WERI-Rb-1 (cell line): Measurements from ENCODE around the gene HOXA2.

Experiments used
- DNase-seq: peaks from one replicate; pipeline ENCODE4 v3.0.0-alpha.2; 2020
- H3K27ac ChIP-seq: fragments of 250-450 bp; sonication (Bioruptor Pico); 2 replicates; pipeline ENCODE4 v1.5.1; 2020; ENCODE audit warnings: mild to moderate bottlenecking, moderate library complexity
- H3K27me3 ChIP-seq: fragments of 250-450 bp; sonication (Bioruptor Pico); 2 replicates; pipeline ENCODE4 v1.5.1; 2021; ENCODE audit warnings: mild to moderate bottlenecking, low read depth, moderate library complexity; ENCODE audit not compliant: insufficient read depth, severe bottlenecking
- H3K36me3 ChIP-seq: fragments of 250-450 bp; sonication (Bioruptor Pico); 2 replicates; pipeline ENCODE4 v1.5.1; 2020; ENCODE audit warnings: mild to moderate bottlenecking, moderate library complexity
- H3K4me3 ChIP-seq: 2 replicates; pipeline ENCODE4 v1.5.1; 2011; ENCODE audit warnings: low read depth, mild to moderate bottlenecking, control low read depth, low read length
- H3K9me3 ChIP-seq: fragments of 250-450 bp; sonication (Bioruptor Pico); 2 replicates; pipeline ENCODE4 v1.5.1; 2021; ENCODE audit warnings: mild to moderate bottlenecking, moderate library complexity; ENCODE audit not compliant: severe bottlenecking
- TF ChIP-seq, protein P1 (sequence below): IDR thresholded peaks from 2 replicates; pipeline ENCODE4 v1.5.1; 2011; ENCODE audit warnings: low read depth, mild to moderate bottlenecking, control low read depth, inconsistent platforms, low read length

HOXA2 gene

DNA sequence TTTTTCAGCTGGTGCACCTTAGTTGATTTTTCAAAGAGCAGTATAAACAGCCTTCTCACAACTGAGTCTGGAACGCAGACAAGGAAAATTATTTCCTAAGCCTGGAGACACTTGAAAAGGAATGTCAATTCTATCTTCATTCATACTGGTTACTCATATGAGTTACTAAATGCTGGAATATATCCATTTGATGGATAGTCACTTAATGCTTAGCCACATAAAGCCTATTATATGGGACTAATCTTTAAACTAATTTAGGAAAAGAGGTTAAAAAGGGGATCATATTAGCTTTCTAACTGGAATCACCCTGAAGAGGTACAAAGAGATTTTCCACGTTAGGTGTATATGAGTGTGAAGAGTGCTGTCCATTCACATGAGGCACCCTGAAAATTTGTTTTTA is 29.7 kb upstream of the HOXA2 start:
- H3K9me3 ChIP-seq, result no peaks in the 10 kb centered on the region
- DNase-seq, result no peak
- H3K27ac ChIP-seq, result no peak overlapping the region
- TF ChIP-seq, protein P1, sequence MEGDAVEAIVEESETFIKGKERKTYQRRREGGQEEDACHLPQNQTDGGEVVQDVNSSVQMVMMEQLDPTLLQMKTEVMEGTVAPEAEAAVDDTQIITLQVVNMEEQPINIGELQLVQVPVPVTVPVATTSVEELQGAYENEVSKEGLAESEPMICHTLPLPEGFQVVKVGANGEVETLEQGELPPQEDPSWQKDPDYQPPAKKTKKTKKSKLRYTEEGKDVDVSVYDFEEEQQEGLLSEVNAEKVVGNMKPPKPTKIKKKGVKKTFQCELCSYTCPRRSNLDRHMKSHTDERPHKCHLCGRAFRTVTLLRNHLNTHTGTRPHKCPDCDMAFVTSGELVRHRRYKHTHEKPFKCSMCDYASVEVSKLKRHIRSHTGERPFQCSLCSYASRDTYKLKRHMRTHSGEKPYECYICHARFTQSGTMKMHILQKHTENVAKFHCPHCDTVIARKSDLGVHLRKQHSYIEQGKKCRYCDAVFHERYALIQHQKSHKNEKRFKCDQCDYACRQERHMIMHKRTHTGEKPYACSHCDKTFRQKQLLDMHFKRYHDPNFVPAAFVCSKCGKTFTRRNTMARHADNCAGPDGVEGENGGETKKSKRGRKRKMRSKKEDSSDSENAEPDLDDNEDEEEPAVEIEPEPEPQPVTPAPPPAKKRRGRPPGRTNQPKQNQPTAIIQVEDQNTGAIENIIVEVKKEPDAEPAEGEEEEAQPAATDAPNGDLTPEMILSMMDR, result no peak
- H3K27me3 ChIP-seq, result peaks cover 47% of the 10 kb centered on the region
- H3K36me3 ChIP-seq, result no peaks in the 10 kb centered on the region
- H3K4me3 ChIP-seq, result no peak overlapping the region

DNA sequence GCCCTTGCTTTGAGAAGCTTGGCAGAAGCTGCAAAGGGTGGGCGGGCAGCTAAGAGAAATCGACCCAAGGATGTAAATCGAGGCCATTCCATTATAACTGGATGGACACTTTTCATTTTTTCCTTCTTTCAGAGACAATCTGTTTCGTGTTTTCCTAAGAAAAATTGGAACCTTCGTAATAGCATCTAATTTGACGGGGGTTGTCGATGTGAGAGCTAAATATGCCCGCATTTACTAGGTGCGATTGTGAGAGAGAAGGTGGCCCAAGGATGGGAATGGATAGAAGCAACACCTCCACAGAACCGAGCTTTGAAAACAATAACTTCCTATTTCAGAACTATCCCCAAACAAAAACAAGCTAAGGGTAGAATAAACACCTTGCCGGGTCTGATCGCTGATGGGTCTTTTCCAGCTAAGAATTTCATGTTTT is 28.9 kb upstream of the HOXA2 start:
- Histone ChIP-seq H3K9me3 (no peaks in the 10 kb centered on the region), H3K27ac (peak overlapping the region; percentile 67), H3K4me3 (peak overlapping the region; percentile 46), H3K36me3 (no peaks in the 10 kb centered on the region), H3K27me3 (peaks cover 43% of the 10 kb centered on the region)
- TF ChIP-seq, protein P1, result no peak
- no peak for DNase-seq

DNA sequence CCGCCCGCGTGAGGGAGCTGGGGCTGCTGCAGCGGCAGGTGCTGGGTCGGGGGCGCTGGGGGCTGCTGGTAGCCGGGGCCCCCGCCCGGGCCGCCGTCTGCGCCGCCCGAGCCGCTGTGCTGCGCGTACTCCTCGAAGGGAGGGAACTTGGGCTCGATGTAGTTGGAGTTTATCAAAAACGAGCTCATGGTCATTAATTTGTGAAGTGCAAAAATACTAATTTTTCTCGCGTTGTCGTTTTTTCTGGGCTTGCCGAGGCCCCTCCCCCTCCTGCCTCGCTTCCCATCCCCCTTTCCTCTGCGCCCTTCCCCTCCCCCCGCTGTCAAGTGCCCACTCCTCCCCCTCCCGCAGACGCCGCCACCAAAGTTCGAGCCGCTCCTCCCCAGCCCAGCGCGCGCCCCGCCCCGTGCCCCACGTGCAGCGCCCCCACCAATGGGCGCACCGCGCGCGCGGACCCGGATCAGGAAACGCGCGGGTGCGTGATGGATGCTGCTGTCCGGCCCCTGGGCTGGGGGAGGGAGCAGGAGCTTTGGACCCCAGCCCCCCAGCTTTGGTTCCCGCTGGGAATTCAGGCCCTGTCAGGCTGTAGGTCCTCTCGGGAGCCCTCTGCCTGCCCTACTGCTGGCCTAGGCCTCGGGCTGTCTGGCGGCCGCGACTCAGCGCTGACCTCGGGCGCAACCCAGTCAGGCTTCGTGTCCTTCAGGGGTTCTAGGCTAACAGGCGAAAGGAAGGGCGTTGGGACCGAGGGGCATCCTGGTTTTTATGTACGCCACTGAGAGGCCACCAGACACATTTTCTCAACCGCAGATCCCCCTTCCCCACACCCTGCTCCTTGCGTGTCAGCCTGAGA is 28.3 kb upstream of the HOXA2 start, which contains the start of gene HOXA4:
Gene HOXA4, minus strand, starts transcription at position 218 of the 850 bp plus-strand sequence. Its CDS starts 24 bp downstream, at position 194.
- peak; percentile 91 for DNase-seq
- Histone ChIP-seq H3K27ac (peak within 1 kb of the TSS; percentile 82), H3K36me3 (no peaks in the 10 kb centered on the region), H3K9me3 (no peaks in the 10 kb centered on the region), H3K4me3 (peak within 1 kb of the TSS; percentile 46), H3K27me3 (peaks cover 40% of the 10 kb centered on the region)
- TF ChIP-seq, protein P1, result no peak

DNA sequence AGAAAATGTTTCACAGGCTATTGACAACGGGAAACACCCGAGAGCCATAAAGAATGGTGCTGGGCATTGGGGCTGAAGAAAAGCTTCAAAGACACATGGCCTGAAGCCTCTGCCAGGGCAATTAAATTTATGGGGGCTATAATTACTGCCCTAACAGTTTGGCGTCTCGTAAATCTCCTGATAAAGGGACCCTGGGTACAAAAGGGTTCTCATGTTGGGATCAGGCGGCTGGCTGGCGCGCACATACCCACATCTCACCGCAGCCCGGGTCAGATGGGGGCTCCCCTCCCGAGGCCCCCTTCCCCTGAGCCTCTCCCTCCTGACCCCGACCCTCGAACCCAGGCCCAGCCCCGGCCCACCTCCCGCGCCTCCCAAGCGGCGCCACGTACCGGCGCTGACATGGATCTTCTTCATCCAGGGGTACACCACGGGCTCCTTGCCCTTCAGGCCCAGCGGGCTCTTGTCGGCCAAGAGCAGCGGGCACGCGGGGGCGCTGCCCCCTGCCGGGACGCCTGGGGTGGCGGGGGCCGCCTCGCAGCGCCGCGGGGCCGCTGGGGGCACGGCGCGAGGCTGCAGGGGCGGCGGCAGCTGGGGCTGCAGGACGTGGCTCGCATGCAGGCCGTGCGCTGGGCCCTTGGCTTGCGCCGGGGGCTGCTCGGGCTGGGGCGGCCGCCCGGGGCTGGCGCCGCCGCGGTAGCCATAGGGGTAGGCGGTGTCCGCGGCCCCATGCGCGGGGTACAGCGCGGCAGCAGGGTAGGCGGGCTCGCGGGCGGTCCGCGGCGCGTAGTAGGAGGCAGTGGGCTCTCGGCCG is 27.5 kb upstream of the HOXA2 start:
- TF ChIP-seq, protein P1, result no peak
- Histone ChIP-seq H3K36me3 (no peaks in the 10 kb centered on the region), H3K27ac (peak overlapping the region; percentile 82), H3K4me3 (peak overlapping the region; percentile 46), H3K27me3 (peaks cover 42% of the 10 kb centered on the region), H3K9me3 (no peaks in the 10 kb centered on the region)
- peak; percentile 33 for DNase-seq

DNA sequence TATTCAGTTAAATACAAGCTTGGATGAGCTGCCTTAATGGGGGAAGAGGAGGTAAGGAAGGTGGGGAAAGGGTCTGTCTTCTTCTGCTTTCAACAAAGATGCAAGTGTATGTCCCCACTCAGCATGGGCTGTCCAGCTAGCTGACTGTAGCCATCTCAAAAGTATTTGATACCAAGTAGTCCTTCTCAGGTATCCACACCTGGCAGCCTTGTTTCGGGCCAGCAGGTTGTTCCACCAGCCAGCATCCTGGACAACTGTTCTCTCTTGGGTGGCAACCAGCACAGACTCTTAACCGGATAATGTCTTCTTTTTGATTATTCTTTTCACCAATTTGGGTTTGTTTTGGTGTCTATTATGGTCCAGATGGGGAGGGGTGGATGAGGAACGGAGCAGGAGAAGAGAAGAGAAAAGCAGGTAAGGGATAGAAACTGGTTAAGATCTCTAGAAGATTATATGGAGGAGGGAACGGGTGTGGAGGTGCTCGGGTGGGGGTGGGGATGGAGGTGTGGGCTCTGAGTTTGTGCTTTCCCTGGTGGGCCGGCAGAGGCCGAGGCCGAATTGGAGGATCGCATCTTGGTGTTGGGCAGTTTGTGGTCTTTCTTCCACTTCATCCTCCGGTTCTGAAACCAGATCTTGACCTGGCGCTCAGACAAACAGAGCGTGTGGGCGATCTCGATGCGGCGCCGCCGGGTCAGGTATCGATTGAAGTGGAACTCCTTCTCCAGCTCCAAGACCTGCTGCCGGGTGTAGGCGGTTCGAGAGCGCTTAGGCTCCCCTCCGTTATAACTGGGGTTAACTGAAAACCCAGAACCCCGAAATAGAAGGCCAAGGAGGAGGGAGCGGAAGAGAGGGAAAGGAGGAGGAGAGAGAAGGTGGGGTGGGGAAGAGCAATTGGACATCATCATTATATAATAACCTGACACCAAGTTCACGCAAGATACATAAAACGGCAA is 26.6 kb upstream of the HOXA2 start:
- Histone ChIP-seq H3K36me3 (no peaks in the 10 kb centered on the region), H3K9me3 (no peaks in the 10 kb centered on the region), H3K27ac (no peak overlapping the region), H3K4me3 (no peak overlapping the region), H3K27me3 (peaks cover 42% of the 10 kb centered on the region)
- DNase-seq, result no peak
- TF ChIP-seq, protein P1, result no peak
